Neuronal stem cell (in vitro differentiated cells): Measurements from ENCODE around the gene DTX1.

ENCODE experiments used
- DNase-seq: peaks from one replicate; pipeline ENCODE4 v3.0.0-alpha.2; 2013; ENCODE audit warnings: low spot score
- H2AFZ ChIP-seq: one replicate; pipeline ENCODE4 v1.6.1; 2013; ENCODE audit warnings: mild to moderate bottlenecking, low read length, inconsistent platforms
- H2AK5ac ChIP-seq: 2 replicates; pipeline ENCODE4 v1.6.1; 2013; ENCODE audit warnings: low read depth, mild to moderate bottlenecking, inconsistent platforms, low read length, moderate library complexity, mixed read lengths
- H2BK120ac ChIP-seq: 2 replicates; pipeline ENCODE4 v1.6.1; 2013; ENCODE audit warnings: low read depth, mild to moderate bottlenecking, inconsistent platforms, low read length, moderate library complexity, mixed read lengths
- H2BK12ac ChIP-seq: one replicate; pipeline ENCODE4 v1.6.1; 2013; ENCODE audit warnings: low read length, inconsistent platforms
- H2BK15ac ChIP-seq: 2 replicates; pipeline ENCODE4 v1.6.1; 2013; ENCODE audit warnings: mild to moderate bottlenecking, low read length, inconsistent platforms, mixed read lengths
- H2BK5ac ChIP-seq: one replicate; pipeline ENCODE4 v1.6.1; 2013; ENCODE audit warnings: inconsistent platforms, mild to moderate bottlenecking, low read length, moderate library complexity
- H3K14ac ChIP-seq: one replicate; pipeline ENCODE4 v1.6.1; 2013; ENCODE audit warnings: low read length, inconsistent platforms
- H3K18ac ChIP-seq: 2 replicates; pipeline ENCODE4 v1.6.1; 2013; ENCODE audit warnings: low read length, inconsistent platforms
- H3K23ac ChIP-seq: 2 replicates; pipeline ENCODE4 v1.6.1; 2013; ENCODE audit warnings: low read depth, mild to moderate bottlenecking, mixed read lengths, low read length, inconsistent platforms; ENCODE audit not compliant: poor library complexity
- H3K27ac ChIP-seq: replicated peaks from 3 replicates; pipeline ENCODE4 v1.5.1; 2013; ENCODE audit warnings: low read length, inconsistent platforms
- H3K27me3 ChIP-seq, 3 experiments: 2 replicates each; pipeline ENCODE4 v1.6.1; 2013; ENCODE audit warnings: low read length in 3 of 3, mild to moderate bottlenecking in 2 of 3, inconsistent platforms in 1 of 3, low read depth in 1 of 3, mixed read lengths in 1 of 3, moderate library complexity in 1 of 3; ENCODE audit not compliant: control insufficient read depth in 3 of 3, insufficient read depth in 3 of 3
- H3K36me3 ChIP-seq, 2 donors: replicated peaks in 1 of 2; 2 replicates each; pipeline ENCODE4 v1.6.1; 2013; ENCODE audit warnings: low read length in 2 of 2; ENCODE audit not compliant: control insufficient read depth in 2 of 2, insufficient read depth in 2 of 2
- H3K4ac ChIP-seq: 2 replicates; pipeline ENCODE4 v1.6.1; 2013; ENCODE audit warnings: inconsistent platforms, mild to moderate bottlenecking, low read length, moderate library complexity
- H3K4me1 ChIP-seq, 2 donors: 1 replicate in 1 of 2; 2 replicates in 1 of 2; pipeline ENCODE4 v1.6.1; 2013; ENCODE audit warnings: low read length in 2 of 2, low read depth in 1 of 2; ENCODE audit not compliant: control insufficient read depth in 2 of 2, insufficient read depth in 1 of 2
- H3K4me2 ChIP-seq: one replicate; pipeline ENCODE4 v1.6.1; 2013; ENCODE audit warnings: mild to moderate bottlenecking, low read length, inconsistent platforms; ENCODE audit not compliant: insufficient read depth, poor library complexity, severe bottlenecking
- H3K4me3 ChIP-seq, 2 donors: 2 replicates each; pipeline ENCODE4 v1.5.1; 2013; ENCODE audit warnings: low read length in 2 of 2, mild to moderate bottlenecking in 2 of 2, inconsistent platforms in 1 of 2, moderate library complexity in 1 of 2
- H3K79me1 ChIP-seq: one replicate; pipeline ENCODE4 v1.6.1; 2013; ENCODE audit warnings: low read depth, mild to moderate bottlenecking, inconsistent platforms, low read length, moderate library complexity
- H3K9ac ChIP-seq: one replicate; pipeline ENCODE4 v1.6.1; 2013; ENCODE audit warnings: mild to moderate bottlenecking, low read depth, low read length, inconsistent platforms; ENCODE audit not compliant: poor library complexity
- H3K9me3 ChIP-seq, 2 donors: replicated peaks in 1 of 2; 2 replicates each; pipeline versions ENCODE3 to v1.6.1; 2013; ENCODE audit warnings: low read length in 2 of 2, mild to moderate bottlenecking in 2 of 2, inconsistent platforms in 1 of 2, low read depth in 1 of 2, mixed read lengths in 1 of 2, moderate library complexity in 1 of 2; ENCODE audit not compliant: control insufficient read depth in 2 of 2, insufficient read depth in 1 of 2
- H4K8ac ChIP-seq: one replicate; pipeline ENCODE4 v1.6.1; 2013; ENCODE audit warnings: low read depth, mild to moderate bottlenecking, inconsistent platforms, low read length, moderate library complexity
- H4K91ac ChIP-seq: one replicate; pipeline ENCODE4 v1.6.1; 2013; ENCODE audit warnings: low read length, low read depth, mild to moderate bottlenecking, inconsistent platforms; ENCODE audit not compliant: poor library complexity
- WGBS, 2 donors: extraction: QIAGEN DNeasy Blood & Tissue Kit; methylation state at CpG; one replicate each; pipeline ENCODE4 v1.1.7; 2013; ENCODE audit warnings: missing lambda C conversion rate in 2 of 2, mixed read lengths in 1 of 2; ENCODE audit not compliant: insufficient read length in 2 of 2, insufficient replicate concordance in 1 of 2; ENCODE audit errors: extremely low coverage in 2 of 2; 5-methylcytosine and 5-hydroxymethylcytosine counted together

The DTX1 gene

DNA sequence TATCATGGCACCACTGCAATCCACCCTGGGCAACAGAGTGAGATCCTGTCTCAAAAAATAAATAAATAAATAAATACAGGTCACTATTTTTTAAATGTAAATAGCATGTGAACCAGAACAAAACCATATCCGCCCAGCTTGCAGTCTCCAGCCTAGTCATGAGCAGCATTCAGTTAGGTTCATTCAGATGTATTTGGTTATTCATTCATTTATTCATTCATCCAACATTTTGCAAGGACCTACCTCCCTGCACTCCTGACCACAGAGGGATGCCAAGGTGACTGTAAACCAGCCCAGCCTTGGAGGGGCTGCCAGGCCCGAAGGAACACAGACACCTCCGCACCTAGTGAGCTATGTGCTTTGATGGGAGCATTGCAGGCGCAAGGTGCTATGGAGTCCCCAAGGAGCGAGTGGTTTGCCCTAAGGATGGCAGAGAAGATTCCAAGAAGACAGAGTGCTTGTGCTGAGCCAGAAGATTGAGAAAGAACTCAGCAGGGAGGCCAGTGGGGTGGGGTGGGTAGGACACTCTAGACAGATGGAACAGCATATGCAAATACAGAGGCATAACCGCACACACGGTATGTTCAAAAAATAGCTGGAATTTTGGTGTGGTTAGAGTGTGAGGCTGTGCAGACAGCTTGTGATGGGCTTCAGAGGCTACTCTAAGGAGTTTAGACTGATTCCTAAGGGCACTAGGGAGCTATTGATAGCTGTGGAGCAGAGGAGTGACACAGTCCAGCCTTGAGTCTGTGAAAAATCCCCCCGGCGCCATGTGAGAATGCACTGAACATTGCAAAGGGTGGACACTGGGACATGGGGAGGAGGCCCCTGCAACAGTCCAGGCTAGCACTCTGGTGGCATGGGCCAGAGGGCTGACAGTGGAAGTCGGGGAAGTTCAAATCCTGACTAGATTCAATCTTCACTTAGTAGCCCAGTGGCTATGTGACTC is 11.7 kb downstream of the DTX1 start:
- Histone ChIP-seq H3K9me3 (no peaks in the 10 kb centered on the region), H2AFZ (no peak overlapping the region), H2BK12ac (no peak overlapping the region), H3K4me2 (no peak overlapping the region), H3K4ac (no peak overlapping the region), H3K27me3 (peaks cover 0 to 13% (median 0%) of the 10 kb centered on the region in 3 experiments), H3K79me1 (no peaks in the 10 kb centered on the region), H3K27ac (no peak overlapping the region), H2BK15ac (no peak overlapping the region), H4K8ac (no peak overlapping the region), H2AK5ac (no peak overlapping the region), H3K23ac (no peak overlapping the region), H2BK120ac (no peak overlapping the region), H2BK5ac (no peak overlapping the region), H3K14ac (no peak overlapping the region), H3K18ac (no peak overlapping the region), H3K9ac (no peak overlapping the region), H4K91ac (no peak overlapping the region), H3K4me3 (no peak overlapping the region), H3K4me1 (peaks cover 0 to 9% of the 10 kb centered on the region in 2 donors), H3K36me3 (no peaks in the 10 kb centered on the region)
- DNase-seq = no peak
- WGBS, 2 donors = no CpG with 5 or more reads among the region's 10 CpGs

DNA sequence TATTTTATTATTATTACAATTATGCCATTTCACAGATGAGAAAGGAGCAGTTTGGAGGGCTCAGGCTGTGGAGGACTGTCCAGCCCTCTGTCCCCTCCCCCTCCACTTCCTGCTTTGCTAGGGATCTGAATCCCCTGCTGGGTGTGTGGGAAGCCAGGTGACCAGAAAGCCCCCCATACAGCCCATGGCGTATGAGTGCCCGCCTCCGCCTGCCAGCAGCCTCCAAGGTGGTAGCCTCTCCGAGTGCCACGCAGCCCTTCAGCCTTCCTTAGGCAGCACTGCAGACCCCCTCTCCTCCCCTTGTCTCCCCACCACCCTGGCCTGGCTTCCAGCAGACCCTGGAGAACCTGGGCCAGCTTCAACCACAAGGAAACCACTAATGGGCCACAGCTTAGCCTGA is 12.6 kb downstream of the DTX1 start:
- no CpG with 5 or more reads among the region's 5 CpGs for WGBS, 2 donors
- Histone ChIP-seq H2BK120ac (no peak overlapping the region), H3K79me1 (no peaks in the 10 kb centered on the region), H3K4me1 (peaks cover 0 to 9% of the 10 kb centered on the region in 2 donors), H2BK12ac (no peak overlapping the region), H2BK15ac (no peak overlapping the region), H2BK5ac (no peak overlapping the region), H2AFZ (no peak overlapping the region), H3K18ac (no peak overlapping the region), H2AK5ac (peak overlapping the region; percentile 49), H3K4me2 (no peak overlapping the region), H3K9ac (no peak overlapping the region), H4K8ac (no peak overlapping the region), H3K9me3 (no peaks in the 10 kb centered on the region), H3K27ac (no peak overlapping the region), H3K23ac (no peak overlapping the region), H4K91ac (no peak overlapping the region), H3K14ac (no peak overlapping the region), H3K27me3 (peaks cover 0 to 10% (median 0%) of the 10 kb centered on the region in 3 experiments), H3K4ac (no peak overlapping the region), H3K4me3 (no peak overlapping the region), H3K36me3 (no peaks in the 10 kb centered on the region)
- DNase-seq = no peak

DNA sequence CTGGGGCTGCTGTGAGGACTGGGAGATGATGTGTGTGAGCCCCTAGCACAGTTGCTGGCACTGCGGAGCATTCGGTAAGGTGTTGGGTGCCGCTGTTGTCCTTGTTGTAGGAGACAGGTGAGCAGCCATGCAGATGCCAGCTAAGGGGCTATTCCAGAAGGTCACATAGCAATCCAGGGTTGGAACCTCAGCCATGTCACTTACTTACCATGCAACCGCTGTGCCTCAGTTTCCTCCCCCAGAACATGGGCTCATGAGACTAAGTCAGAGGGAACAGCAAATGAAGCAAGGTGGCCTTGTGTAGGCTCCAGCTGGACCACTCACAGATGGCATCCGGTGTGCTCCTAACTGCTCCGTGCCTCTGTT is 13.2 kb downstream of the DTX1 start:
- Histone ChIP-seq H2BK120ac (no peak overlapping the region), H4K8ac (no peak overlapping the region)
- no CpG with 5 or more reads among the region's 6 CpGs for WGBS, 2 donors

DNA sequence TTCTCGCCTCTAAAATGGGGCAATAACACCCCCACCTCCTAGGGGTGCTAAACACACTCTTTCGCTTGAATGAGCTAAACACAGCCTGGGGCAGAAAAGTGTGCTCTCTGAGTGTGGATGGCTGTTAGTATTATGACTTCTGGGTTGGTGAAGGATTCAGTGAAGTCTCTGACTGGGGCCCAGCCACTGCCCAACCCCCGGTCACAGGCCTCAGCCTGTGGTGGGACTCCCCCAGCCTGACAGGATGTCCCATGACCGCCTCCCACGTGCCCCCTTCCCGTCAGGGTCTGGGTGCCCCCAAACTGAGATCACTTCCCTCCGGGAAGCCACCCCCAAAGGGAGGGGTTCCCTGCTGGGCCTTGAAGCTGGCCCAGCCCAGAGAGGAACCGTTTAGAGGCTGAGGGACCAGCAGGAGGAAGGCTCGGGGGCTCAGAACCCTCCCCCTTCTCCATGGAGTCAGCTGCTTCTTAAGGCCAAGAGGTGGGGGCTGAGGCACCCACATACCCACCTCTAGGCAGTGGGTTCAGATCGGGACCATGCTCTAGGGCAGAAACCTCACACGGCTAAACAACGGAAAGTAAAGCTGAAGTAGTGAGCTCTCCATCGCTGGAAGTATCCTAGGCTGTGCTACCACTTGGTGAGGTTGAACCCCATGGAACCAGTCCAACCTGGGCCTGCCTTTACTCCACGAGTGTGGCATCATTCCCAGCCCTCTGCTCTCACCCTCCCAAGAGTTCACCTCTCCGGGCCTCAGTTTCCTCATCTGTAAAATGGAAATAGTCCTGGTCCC is 13.8 kb downstream of the DTX1 start:
- Histone ChIP-seq H3K23ac (no peak overlapping the region), H2BK120ac (no peak overlapping the region), H4K8ac (no peak overlapping the region), H2BK5ac (no peak overlapping the region), H3K9ac (no peak overlapping the region), H3K4me3 (no peak overlapping the region), H3K14ac (no peak overlapping the region), H4K91ac (no peak overlapping the region), H3K4ac (no peak overlapping the region), H3K79me1 (no peaks in the 10 kb centered on the region), H2BK15ac (no peak overlapping the region), H3K4me1 (peaks cover 0 to 9% of the 10 kb centered on the region in 2 donors), H3K4me2 (no peak overlapping the region), H3K18ac (no peak overlapping the region), H2BK12ac (no peak overlapping the region), H3K27ac (no peak overlapping the region), H3K9me3 (no peaks in the 10 kb centered on the region), H2AK5ac (no peak overlapping the region), H3K36me3 (no peaks in the 10 kb centered on the region), H2AFZ (no peak overlapping the region), H3K27me3 (peaks cover 0 to 16% (median 0%) of the 10 kb centered on the region in 3 experiments)
- no peak for DNase-seq
- no CpG with 5 or more reads among the region's 15 CpGs for WGBS, 2 donors

More for the DNA sequence above, 13.2 kb downstream of the DTX1 start:
- Histone ChIP-seq H3K27ac (no peak overlapping the region), H2BK12ac (no peak overlapping the region), H3K79me1 (no peaks in the 10 kb centered on the region), H3K4me2 (no peak overlapping the region), H2AK5ac (no peak overlapping the region), H2AFZ (no peak overlapping the region), H3K9ac (no peak overlapping the region), H4K91ac (no peak overlapping the region), H3K4me1 (peaks cover 0 to 9% of the 10 kb centered on the region in 2 donors), H3K4me3 (no peak overlapping the region), H2BK5ac (no peak overlapping the region), H2BK15ac (no peak overlapping the region), H3K36me3 (no peaks in the 10 kb centered on the region), H3K4ac (no peak overlapping the region), H3K27me3 (peaks cover 0 to 11% (median 0%) of the 10 kb centered on the region in 3 experiments), H3K9me3 (no peaks in the 10 kb centered on the region), H3K18ac (no peak overlapping the region), H3K14ac (no peak overlapping the region), H3K23ac (no peak overlapping the region)
- no peak for DNase-seq
